Measurements from ENCODE around the gene JADE2. TPM values are rescaled to one million over a fixed set of nuclear protein-coding genes. Genes with fewer than 3 reads are reported as not detected.

Gene JADE2
- total RNA-seq, 1 donor from 2014 or later = 30.3 TPM

GRCh38 chr5:134572811-134573210 is 47.3 kb downstream of the JADE2 start:
- Histone ChIP-seq H3K9ac (ENCODE audit: low read length) (no peak overlapping the region), H3K9me3 (ENCODE audit: insufficient read depth, low read depth, low read length) (no peaks in the 10 kb centered on the region), H3K27ac (ENCODE audit: low read depth, low read length) (no peak overlapping the region), H3K79me2 (ENCODE audit: insufficient read depth, low read length) (no peaks in the 10 kb centered on the region), H3K4me1 (ENCODE audit: insufficient read depth, low read length) (peaks cover 20% of the 10 kb centered on the region), H4K20me1 (ENCODE audit: insufficient read depth, low read length) (no peaks in the 10 kb centered on the region), H2AFZ (ENCODE audit: low read depth, low read length) (no peak overlapping the region), H3K36me3 (ENCODE audit: insufficient read depth, low read length) (no peaks in the 10 kb centered on the region), H3K4me3 (ENCODE audit: insufficient read depth, low read depth, low read length) (no peak overlapping the region), H3K27me3 (ENCODE audit: insufficient read depth, low read length) (no peaks in the 10 kb centered on the region), H3K4me2 (ENCODE audit: low read length) (no peak overlapping the region)
- FAIRE-seq (no peak), DNase-seq (ENCODE audit: low read depth) (no peak)
- TF ChIP-seq EZH2 (IDR thresholded peaks at IDR 0.05; ENCODE audit: insufficient read depth, low read length) (no peak), CTCF (IDR thresholded peaks at IDR 0.05; ENCODE audit: insufficient read depth, low read depth, low read length) (no peak)
- peaks cover 47% of the 10 kb centered on the region for H3K36me3 Mint-ChIP-seq (ENCODE audit: low read depth, unreplicated experiment)
- H3K9me3 Mint-ChIP-seq (ENCODE audit: unreplicated experiment) = no peaks in the 10 kb centered on the region
- H3K4me3 Mint-ChIP-seq (ENCODE audit: unreplicated experiment) = no peak overlapping the region
- peaks cover 20% of the 10 kb centered on the region for H3K4me1 Mint-ChIP-seq (ENCODE audit: low read depth, unreplicated experiment)
- no peaks in the 10 kb centered on the region for H3K27me3 Mint-ChIP-seq (ENCODE audit: low read depth, unreplicated experiment)
- H3K27ac Mint-ChIP-seq (ENCODE audit: unreplicated experiment) = no peak overlapping the region

GRCh38 chr5:134574521-134574920 is 49.1 kb downstream of the JADE2 start:
- Histone ChIP-seq H3K4me2 (ENCODE audit: low read length) (no peak overlapping the region), H3K9ac (ENCODE audit: low read length) (no peak overlapping the region), H3K36me3 (ENCODE audit: insufficient read depth, low read length) (no peaks in the 10 kb centered on the region), H4K20me1 (ENCODE audit: insufficient read depth, low read length) (no peaks in the 10 kb centered on the region), H3K27ac (ENCODE audit: low read depth, low read length) (no peak overlapping the region), H3K4me3 (ENCODE audit: insufficient read depth, low read depth, low read length) (no peak overlapping the region), H3K27me3 (ENCODE audit: insufficient read depth, low read length) (no peaks in the 10 kb centered on the region), H2AFZ (ENCODE audit: low read depth, low read length) (no peak overlapping the region), H3K79me2 (ENCODE audit: insufficient read depth, low read length) (no peaks in the 10 kb centered on the region), H3K4me1 (ENCODE audit: insufficient read depth, low read length) (peaks cover 5% of the 10 kb centered on the region), H3K9me3 (ENCODE audit: insufficient read depth, low read depth, low read length) (no peaks in the 10 kb centered on the region)
- Mint-ChIP-seq H3K4me1 (ENCODE audit: low read depth, unreplicated experiment) (peaks cover 17% of the 10 kb centered on the region), H3K4me3 (ENCODE audit: unreplicated experiment) (peak overlapping the region; percentile 11), H3K9me3 (ENCODE audit: unreplicated experiment) (no peaks in the 10 kb centered on the region), H3K27me3 (ENCODE audit: low read depth, unreplicated experiment) (no peaks in the 10 kb centered on the region), H3K27ac (ENCODE audit: unreplicated experiment) (no peak overlapping the region), H3K36me3 (ENCODE audit: low read depth, unreplicated experiment) (peaks cover 48% of the 10 kb centered on the region)
- TF ChIP-seq EZH2 (IDR thresholded peaks at IDR 0.05; ENCODE audit: insufficient read depth, low read length) (no peak), CTCF (IDR thresholded peaks at IDR 0.05; ENCODE audit: insufficient read depth, low read depth, low read length) (no peak)
- FAIRE-seq (no peak), DNase-seq (ENCODE audit: low read depth) (no peak)

GRCh38 chr5:134575316-134575715 is 49.8 kb downstream of the JADE2 start:
- Histone ChIP-seq H3K4me1 (ENCODE audit: insufficient read depth, low read length) (peaks cover 5% of the 10 kb centered on the region), H4K20me1 (ENCODE audit: insufficient read depth, low read length) (no peaks in the 10 kb centered on the region), H2AFZ (ENCODE audit: low read depth, low read length) (no peak overlapping the region), H3K79me2 (ENCODE audit: insufficient read depth, low read length) (no peaks in the 10 kb centered on the region), H3K9me3 (ENCODE audit: insufficient read depth, low read depth, low read length) (no peaks in the 10 kb centered on the region), H3K36me3 (ENCODE audit: insufficient read depth, low read length) (no peaks in the 10 kb centered on the region), H3K4me2 (ENCODE audit: low read length) (no peak overlapping the region), H3K4me3 (ENCODE audit: insufficient read depth, low read depth, low read length) (no peak overlapping the region), H3K27ac (ENCODE audit: low read depth, low read length) (no peak overlapping the region), H3K9ac (ENCODE audit: low read length) (no peak overlapping the region), H3K27me3 (ENCODE audit: insufficient read depth, low read length) (no peaks in the 10 kb centered on the region)
- FAIRE-seq (no peak), DNase-seq (ENCODE audit: low read depth) (no peak)
- H3K9me3 Mint-ChIP-seq (ENCODE audit: unreplicated experiment) = no peaks in the 10 kb centered on the region
- no peak overlapping the region for H3K4me3 Mint-ChIP-seq (ENCODE audit: unreplicated experiment)
- H3K36me3 Mint-ChIP-seq (ENCODE audit: low read depth, unreplicated experiment) = peaks cover 42% of the 10 kb centered on the region
- H3K27me3 Mint-ChIP-seq (ENCODE audit: low read depth, unreplicated experiment) = no peaks in the 10 kb centered on the region
- peaks cover 11% of the 10 kb centered on the region for H3K4me1 Mint-ChIP-seq (ENCODE audit: low read depth, unreplicated experiment)
- no peak for TF ChIP-seq EZH2 (IDR thresholded peaks at IDR 0.05; ENCODE audit: insufficient read depth, low read length)
- no peak for TF ChIP-seq CTCF (IDR thresholded peaks at IDR 0.05; ENCODE audit: insufficient read depth, low read depth, low read length)
- H3K27ac Mint-ChIP-seq (ENCODE audit: unreplicated experiment) = no peak overlapping the region
